K562 (cell line): Measurements from ENCODE around the gene TUBB4B. TPM values are rescaled to one million over a fixed set of nuclear protein-coding genes. Genes with fewer than 3 reads are reported as not detected.

Source experiments
- BCL6 ChIP-seq: fragments of 250-450 bp; sonication (Bioruptor Pico); IDR thresholded peaks from 2 replicates; pipeline ENCODE4 v1.4.0; 2020
- E4F1 ChIP-seq: fragments of 250-450 bp; sonication (Bioruptor Pico); IDR thresholded peaks from 2 replicates; pipeline ENCODE4 v1.5.0; 2021; ENCODE audit warnings: mild to moderate bottlenecking, borderline replicate concordance
- HNRNPL ChIP-seq: fragments of 200-400 bp; formaldehyde crosslinking; IDR thresholded peaks from 2 replicates; pipeline ENCODE4 v1.6.1; 2017; ENCODE audit warnings: low read depth, mild to moderate bottlenecking, low read length
- IRF1 ChIP-seq: sonication (generic); formaldehyde crosslinking; IDR thresholded peaks from 2 replicates; pipeline ENCODE4 v1.8.0; 2022; ENCODE audit warnings: missing genetic modification reagents, mild to moderate bottlenecking, borderline replicate concordance
- KLF16 ChIP-seq: IDR thresholded peaks from 2 replicates; pipeline ENCODE4 v1.6.1; 2016; ENCODE audit warnings: antibody characterized with exemption
- PTTG1 ChIP-seq: fragments of 450-650 bp; IDR thresholded peaks from 2 replicates; pipeline ENCODE4 v1.6.1; 2016; ENCODE audit warnings: low read depth, mild to moderate bottlenecking, missing genetic modification characterization, missing compliant biosample characterization
- SIN3A ChIP-seq, 2 experiments: fragments of 150-350 bp in 1 of 2; IDR thresholded peaks; 2 replicates each; pipeline ENCODE4 v1.6.1; 2011 to 2016; ENCODE audit warnings: borderline replicate concordance in 2 of 2, low read depth in 2 of 2, low read length in 2 of 2, mild to moderate bottlenecking in 2 of 2, moderate library complexity in 2 of 2; ENCODE audit not compliant: control insufficient read depth in 1 of 2
- SRSF7 ChIP-seq: fragments of 200-400 bp; formaldehyde crosslinking; optimal IDR thresholded peaks from 2 replicates; pipeline ENCODE3; 2017; ENCODE audit warnings: mild to moderate bottlenecking, low read depth, low read length
- ZC3H8 ChIP-seq: fragments of 450-650 bp; IDR thresholded peaks from 2 replicates; pipeline ENCODE4 v1.6.1; 2017
- polyA plus RNA-seq, 8 experiments: library from polyadenylated mRNA; depleted of rRNA in 4 of 8; stranded (reverse) in 5 of 8; unstranded in 3 of 8; fragments of >200 nt; fragmentation: Nextera tagmentation in 2 of 8; fragmentation: Illumina TruSeq in 1 of 8; extraction: Ambion mirVana in 2 of 8; extraction: Trizol in 1 of 8; gene quantifications; 2 replicates each; pipeline versions ENCODE4 v1.2.1 to v1.2.3, GENCODE V29; 2011 to 2014; ENCODE audit warnings: inconsistent platforms in 1 of 8, missing spikeins in 1 of 8
- total RNA-seq, 7 experiments: library from RNA; depleted of rRNA in 6 of 7; stranded (reverse); fragments of >200 nt in 6 of 7; fragmentation: Illumina TruSeq in 2 of 7; extraction: Trizol in 2 of 7; gene quantifications; 2 replicates each; pipeline versions ENCODE4 v1.2.1 to v1.2.3, GENCODE V29; 2011 to 2021; ENCODE audit warnings: low replicate concordance in 1 of 7
- TF ChIP-seq, protein P1 (sequence below), 2 experiments: fragments of 150-350 bp in 1 of 2; IDR thresholded peaks; 2 replicates each; pipeline ENCODE4 v1.6.1; 2012 to 2016; ENCODE audit warnings: low read depth in 2 of 2, low read length in 2 of 2, mild to moderate bottlenecking in 1 of 2, moderate library complexity in 1 of 2
- TF ChIP-seq, protein P2 (sequence below): sonication (generic); formaldehyde crosslinking; IDR thresholded peaks from 2 replicates; pipeline ENCODE4 v1.8.1; 2023; ENCODE audit warnings: missing genetic modification reagents, mild to moderate bottlenecking, borderline replicate concordance
- TF ChIP-seq, protein P3 (sequence below): fragments of 450-650 bp; formaldehyde crosslinking; IDR thresholded peaks from 2 replicates; pipeline ENCODE4 v1.4.0; 2020; ENCODE audit warnings: mild to moderate bottlenecking, moderate library complexity

Gene TUBB4B
- total and polyA plus RNA-seq, 9 of the 15 experiments (the other 6 are each of a cell fraction or from before 2014, with no cell fraction given): 24.1 to 443 (median 268) TPM

- TF ChIP-seq IRF1 (CRISPR knock-in tag) (no peak), HNRNPL (0 out of 2 replicates have a peak, but pooled peaks have one; percentile 28), KLF16 (no peak), SIN3A (IDR thresholded peaks at IDR 0.05; ENCODE audit: borderline replicate concordance in 2 of 2, control insufficient read depth in 1 of 2, low read depth in 2 of 2, low read length in 2 of 2) (peak; percentile 68 to 84; a peak in 2 of 4 replicates), BCL6 (CRISPR knock-in tag) (no peak), E4F1 (CRISPR knock-in tag) (no peak), PTTG1 (tag) (no peak), SRSF7 (no peak), ZC3H8 (no peak)
- TF ChIP-seq, protein P1, sequence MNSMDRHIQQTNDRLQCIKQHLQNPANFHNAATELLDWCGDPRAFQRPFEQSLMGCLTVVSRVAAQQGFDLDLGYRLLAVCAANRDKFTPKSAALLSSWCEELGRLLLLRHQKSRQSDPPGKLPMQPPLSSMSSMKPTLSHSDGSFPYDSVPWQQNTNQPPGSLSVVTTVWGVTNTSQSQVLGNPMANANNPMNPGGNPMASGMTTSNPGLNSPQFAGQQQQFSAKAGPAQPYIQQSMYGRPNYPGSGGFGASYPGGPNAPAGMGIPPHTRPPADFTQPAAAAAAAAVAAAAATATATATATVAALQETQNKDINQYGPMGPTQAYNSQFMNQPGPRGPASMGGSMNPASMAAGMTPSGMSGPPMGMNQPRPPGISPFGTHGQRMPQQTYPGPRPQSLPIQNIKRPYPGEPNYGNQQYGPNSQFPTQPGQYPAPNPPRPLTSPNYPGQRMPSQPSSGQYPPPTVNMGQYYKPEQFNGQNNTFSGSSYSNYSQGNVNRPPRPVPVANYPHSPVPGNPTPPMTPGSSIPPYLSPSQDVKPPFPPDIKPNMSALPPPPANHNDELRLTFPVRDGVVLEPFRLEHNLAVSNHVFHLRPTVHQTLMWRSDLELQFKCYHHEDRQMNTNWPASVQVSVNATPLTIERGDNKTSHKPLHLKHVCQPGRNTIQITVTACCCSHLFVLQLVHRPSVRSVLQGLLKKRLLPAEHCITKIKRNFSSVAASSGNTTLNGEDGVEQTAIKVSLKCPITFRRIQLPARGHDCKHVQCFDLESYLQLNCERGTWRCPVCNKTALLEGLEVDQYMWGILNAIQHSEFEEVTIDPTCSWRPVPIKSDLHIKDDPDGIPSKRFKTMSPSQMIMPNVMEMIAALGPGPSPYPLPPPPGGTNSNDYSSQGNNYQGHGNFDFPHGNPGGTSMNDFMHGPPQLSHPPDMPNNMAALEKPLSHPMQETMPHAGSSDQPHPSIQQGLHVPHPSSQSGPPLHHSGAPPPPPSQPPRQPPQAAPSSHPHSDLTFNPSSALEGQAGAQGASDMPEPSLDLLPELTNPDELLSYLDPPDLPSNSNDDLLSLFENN (IDR thresholded peaks at IDR 0.05; ENCODE audit: low read depth in 2 of 2, low read length in 2 of 2): 0 out of 4 replicates have a peak, but pooled peaks of 1 of the 2 experiments have one; percentile 9
- TF ChIP-seq, protein P2, sequence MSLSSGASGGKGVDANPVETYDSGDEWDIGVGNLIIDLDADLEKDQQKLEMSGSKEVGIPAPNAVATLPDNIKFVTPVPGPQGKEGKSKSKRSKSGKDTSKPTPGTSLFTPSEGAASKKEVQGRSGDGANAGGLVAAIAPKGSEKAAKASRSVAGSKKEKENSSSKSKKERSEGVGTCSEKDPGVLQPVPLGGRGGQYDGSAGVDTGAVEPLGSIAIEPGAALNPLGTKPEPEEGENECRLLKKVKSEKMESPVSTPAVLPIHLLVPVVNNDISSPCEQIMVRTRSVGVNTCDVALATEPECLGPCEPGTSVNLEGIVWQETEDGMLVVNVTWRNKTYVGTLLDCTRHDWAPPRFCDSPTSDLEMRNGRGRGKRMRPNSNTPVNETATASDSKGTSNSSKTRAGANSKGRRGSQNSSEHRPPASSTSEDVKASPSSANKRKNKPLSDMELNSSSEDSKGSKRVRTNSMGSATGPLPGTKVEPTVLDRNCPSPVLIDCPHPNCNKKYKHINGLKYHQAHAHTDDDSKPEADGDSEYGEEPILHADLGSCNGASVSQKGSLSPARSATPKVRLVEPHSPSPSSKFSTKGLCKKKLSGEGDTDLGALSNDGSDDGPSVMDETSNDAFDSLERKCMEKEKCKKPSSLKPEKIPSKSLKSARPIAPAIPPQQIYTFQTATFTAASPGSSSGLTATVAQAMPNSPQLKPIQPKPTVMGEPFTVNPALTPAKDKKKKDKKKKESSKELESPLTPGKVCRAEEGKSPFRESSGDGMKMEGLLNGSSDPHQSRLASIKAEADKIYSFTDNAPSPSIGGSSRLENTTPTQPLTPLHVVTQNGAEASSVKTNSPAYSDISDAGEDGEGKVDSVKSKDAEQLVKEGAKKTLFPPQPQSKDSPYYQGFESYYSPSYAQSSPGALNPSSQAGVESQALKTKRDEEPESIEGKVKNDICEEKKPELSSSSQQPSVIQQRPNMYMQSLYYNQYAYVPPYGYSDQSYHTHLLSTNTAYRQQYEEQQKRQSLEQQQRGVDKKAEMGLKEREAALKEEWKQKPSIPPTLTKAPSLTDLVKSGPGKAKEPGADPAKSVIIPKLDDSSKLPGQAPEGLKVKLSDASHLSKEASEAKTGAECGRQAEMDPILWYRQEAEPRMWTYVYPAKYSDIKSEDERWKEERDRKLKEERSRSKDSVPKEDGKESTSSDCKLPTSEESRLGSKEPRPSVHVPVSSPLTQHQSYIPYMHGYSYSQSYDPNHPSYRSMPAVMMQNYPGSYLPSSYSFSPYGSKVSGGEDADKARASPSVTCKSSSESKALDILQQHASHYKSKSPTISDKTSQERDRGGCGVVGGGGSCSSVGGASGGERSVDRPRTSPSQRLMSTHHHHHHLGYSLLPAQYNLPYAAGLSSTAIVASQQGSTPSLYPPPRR: no peak
- TF ChIP-seq, protein P3, sequence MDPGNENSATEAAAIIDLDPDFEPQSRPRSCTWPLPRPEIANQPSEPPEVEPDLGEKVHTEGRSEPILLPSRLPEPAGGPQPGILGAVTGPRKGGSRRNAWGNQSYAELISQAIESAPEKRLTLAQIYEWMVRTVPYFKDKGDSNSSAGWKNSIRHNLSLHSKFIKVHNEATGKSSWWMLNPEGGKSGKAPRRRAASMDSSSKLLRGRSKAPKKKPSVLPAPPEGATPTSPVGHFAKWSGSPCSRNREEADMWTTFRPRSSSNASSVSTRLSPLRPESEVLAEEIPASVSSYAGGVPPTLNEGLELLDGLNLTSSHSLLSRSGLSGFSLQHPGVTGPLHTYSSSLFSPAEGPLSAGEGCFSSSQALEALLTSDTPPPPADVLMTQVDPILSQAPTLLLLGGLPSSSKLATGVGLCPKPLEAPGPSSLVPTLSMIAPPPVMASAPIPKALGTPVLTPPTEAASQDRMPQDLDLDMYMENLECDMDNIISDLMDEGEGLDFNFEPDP (CRISPR knock-in tag): no peak
Measured at GRCh38 chr9:137217276-137218211, 23.5 kb upstream of the TUBB4B start (continued).
